Measurements from ENCODE around the gene SLC25A13.
"Not testable (repeated sequence)": the region's sequence is repeated elsewhere in the genome, so short reads cannot be mapped to it uniquely, and the experiment has no call there.

SLC25A13 gene

GRCh38 chr7:96331775-96332174 is 9.9 kb upstream of the SLC25A13 start:
- no peak for DNase-seq
- ATAC-seq: no peak
- Mint-ChIP-seq H3K4me3 (no peak overlapping the region), H3K4me1 (no peaks in the 10 kb centered on the region), H3K27ac (no peak overlapping the region), H3K27me3 (no peaks in the 10 kb centered on the region), H3K9me3 (no peaks in the 10 kb centered on the region)

GRCh38 chr7:96331233-96331632 is 9.3 kb upstream of the SLC25A13 start:
- DNase-seq (no peak), ATAC-seq (no peak)
- Mint-ChIP-seq H3K9me3 (no peaks in the 10 kb centered on the region), H3K4me3 (no peak overlapping the region), H3K27me3 (no peaks in the 10 kb centered on the region), H3K4me1 (no peaks in the 10 kb centered on the region), H3K27ac (no peak overlapping the region)

GRCh38 chr7:96330193-96330592 is 8.3 kb upstream of the SLC25A13 start:
- Mint-ChIP-seq H3K27me3 (no peaks in the 10 kb centered on the region), H3K27ac (no peak overlapping the region), H3K9me3 (no peaks in the 10 kb centered on the region), H3K4me3 (no peak overlapping the region), H3K4me1 (no peaks in the 10 kb centered on the region)
- DNase-seq (no peak), ATAC-seq (no peak)

GRCh38 chr7:96329241-96329640 is 7.3 kb upstream of the SLC25A13 start:
- Mint-ChIP-seq H3K9me3 (no peaks in the 10 kb centered on the region), H3K4me1 (peaks cover 1% of the 10 kb centered on the region), H3K27me3 (peaks cover 7% of the 10 kb centered on the region), H3K27ac (no peak overlapping the region), H3K4me3 (no peak overlapping the region)
- no peak for DNase-seq
- no peak for ATAC-seq

- ATAC-seq (no peak), DNase-seq (no peak)
- Mint-ChIP-seq H3K27ac (no peak overlapping the region), H3K27me3 (peaks cover 19% of the 10 kb centered on the region), H3K9me3 (peaks cover 0 to 12% of the 10 kb centered on the region in 2 donors), H3K4me3 (no peak overlapping the region), H3K4me1 (peaks cover 11% of the 10 kb centered on the region)
Measured at GRCh38 chr7:96328016-96328415, 6.1 kb upstream of the SLC25A13 start.

GRCh38 chr7:96327429-96327828 is 5.5 kb upstream of the SLC25A13 start:
- Mint-ChIP-seq H3K27ac (no peak overlapping the region), H3K27me3 (peaks cover 20% of the 10 kb centered on the region), H3K4me3 (no peak overlapping the region), H3K9me3 (peaks cover 0 to 12% of the 10 kb centered on the region in 2 donors), H3K4me1 (peaks cover 15% of the 10 kb centered on the region)
- no peak for ATAC-seq
- DNase-seq: no peak

GRCh38 chr7:96326752-96327151 is 4.9 kb upstream of the SLC25A13 start:
- Mint-ChIP-seq H3K4me1 (peaks cover 20% of the 10 kb centered on the region), H3K27me3 (peaks cover 20% of the 10 kb centered on the region), H3K9me3 (peaks cover 0 to 12% of the 10 kb centered on the region in 2 donors)
- ATAC-seq, H3K4me3 Mint-ChIP-seq, H3K27ac Mint-ChIP-seq, DNase-seq: not testable (repeated sequence)

GRCh38 chr7:96322847-96323461 is 1.1 kb upstream of the SLC25A13 start:
- peaks cover 0 to 12% of the 10 kb centered on the region in 2 donors for H3K9me3 Mint-ChIP-seq
- peaks cover 45% of the 10 kb centered on the region for H3K4me1 Mint-ChIP-seq
- H3K27me3 Mint-ChIP-seq: peaks cover 20% of the 10 kb centered on the region
- ATAC-seq: peak; percentile 65
- DNase-seq: peak in 1 of 2 donors; percentile 50
- H3K27ac Mint-ChIP-seq: no peak overlapping the region
- peak overlapping the region; percentile 88 to 92 for H3K4me3 Mint-ChIP-seq

GRCh38 chr7:96322373-96322695 is 436 bp upstream of the SLC25A13 start:
- H3K27me3 Mint-ChIP-seq: peaks cover 20% of the 10 kb centered on the region
- ATAC-seq (no peak), DNase-seq (no peak)
- H3K27ac Mint-ChIP-seq: no peak overlapping the region
- peaks cover 47% of the 10 kb centered on the region for H3K4me1 Mint-ChIP-seq
- peak overlapping the region; percentile 88 to 92 for H3K4me3 Mint-ChIP-seq
- H3K9me3 Mint-ChIP-seq: peaks cover 0 to 12% of the 10 kb centered on the region in 2 donors

GRCh38 chr7:96321031-96321657 is 754 bp downstream of the SLC25A13 start:
- ATAC-seq (peak; percentile 23), DNase-seq (no peak)
- H3K27ac Mint-ChIP-seq: peak overlapping the region; percentile 97
- peaks cover 47% of the 10 kb centered on the region for H3K4me1 Mint-ChIP-seq
- H3K4me3 Mint-ChIP-seq: peak overlapping the region; percentile 88 to 92
- H3K9me3 Mint-ChIP-seq: peaks cover 0 to 12% of the 10 kb centered on the region in 2 donors
- peaks cover 20% of the 10 kb centered on the region for H3K27me3 Mint-ChIP-seq

GRCh38 chr7:96320442-96320841 is 1.5 kb downstream of the SLC25A13 start:
- ATAC-seq (peak; percentile 78), DNase-seq (peak; percentile 7 to 17)
- Mint-ChIP-seq H3K9me3 (peaks cover 0 to 12% of the 10 kb centered on the region in 2 donors), H3K27ac (peak overlapping the region in 1 of 2 donors; percentile 97), H3K4me3 (peak overlapping the region; percentile 88 to 92), H3K27me3 (peaks cover 20% of the 10 kb centered on the region), H3K4me1 (peaks cover 47% of the 10 kb centered on the region)

- Mint-ChIP-seq H3K4me1 (peaks cover 47% of the 10 kb centered on the region), H3K9me3 (peaks cover 0 to 12% of the 10 kb centered on the region in 2 donors), H3K4me3 (no peak overlapping the region), H3K27me3 (peaks cover 15% of the 10 kb centered on the region), H3K27ac (no peak overlapping the region)
- ATAC-seq: no peak
- DNase-seq: no peak
Measured at GRCh38 chr7:96319439-96319838, 2.5 kb downstream of the SLC25A13 start.

GRCh38 chr7:96316949-96317348 is 4.9 kb downstream of the SLC25A13 start:
- peaks cover 33% of the 10 kb centered on the region for H3K4me1 Mint-ChIP-seq
- H3K27ac Mint-ChIP-seq: no peak overlapping the region

GRCh38 chr7:96315125-96315512 is 6.8 kb downstream of the SLC25A13 start:
- no peak overlapping the region for H3K27ac Mint-ChIP-seq
- H3K4me3 Mint-ChIP-seq: no peak overlapping the region
- no peak for DNase-seq
- H3K9me3 Mint-ChIP-seq: no peaks in the 10 kb centered on the region
- no peak for ATAC-seq
- no peaks in the 10 kb centered on the region for H3K27me3 Mint-ChIP-seq
- H3K4me1 Mint-ChIP-seq: peaks cover 22% of the 10 kb centered on the region

More at GRCh38 chr7:96316949-96317348, 4.9 kb downstream of the SLC25A13 start:
- Mint-ChIP-seq H3K27me3 (no peaks in the 10 kb centered on the region), H3K4me3 (no peak overlapping the region), H3K9me3 (no peaks in the 10 kb centered on the region)
- ATAC-seq (no peak), DNase-seq (no peak)

- Mint-ChIP-seq H3K9me3 (no peaks in the 10 kb centered on the region), H3K4me1 (peaks cover 16% of the 10 kb centered on the region), H3K27me3 (no peaks in the 10 kb centered on the region), H3K4me3 (no peak overlapping the region), H3K27ac (no peak overlapping the region)
- DNase-seq (no peak), ATAC-seq (no peak)
Measured at GRCh38 chr7:96314402-96315124, 7.3 kb downstream of the SLC25A13 start.

GRCh38 chr7:96313940-96314339 is 8.0 kb downstream of the SLC25A13 start:
- no peaks in the 10 kb centered on the region for H3K27me3 Mint-ChIP-seq
- no peak overlapping the region for H3K27ac Mint-ChIP-seq
- no peaks in the 10 kb centered on the region for H3K9me3 Mint-ChIP-seq
- DNase-seq (no peak), ATAC-seq (no peak)
- H3K4me3 Mint-ChIP-seq: no peak overlapping the region
- peaks cover 16% of the 10 kb centered on the region for H3K4me1 Mint-ChIP-seq

Data from stimulated activated naive CD8-positive, alpha-beta T cell treated with anti-CD3 and anti-CD28 coated beads, Interleukin-15, amount 100 ng/mL, for 72 hours (primary cell).